GM19035 (cell line): ENCODE results near the gene LRMDA.
"Not testable (repeated sequence)": the region's sequence is repeated elsewhere in the genome, so short reads cannot be mapped to it uniquely, and the experiment has no call there.

Experiments used
- ATAC-seq: cut with Tn5 transposase; IDR thresholded peaks from one replicate; pipeline ENCODE4 v1.9.1; 2021; ENCODE audit not compliant: unreplicated experiment

The LRMDA gene

GRCh38 chr10:75605096-75605495, 173.7 kb downstream of the LRMDA start:
- no peak for ATAC-seq

GRCh38 chr10:75605795-75606194, 174.4 kb downstream of the LRMDA start:
- not testable (repeated sequence) for ATAC-seq

- ATAC-seq, result no peak
Observed at GRCh38 chr10:75606203-75606779, 174.9 kb downstream of the LRMDA start.

GRCh38 chr10:75607576-75607975, 176.2 kb downstream of the LRMDA start:
- no peak for ATAC-seq

- no peak for ATAC-seq
Observed at GRCh38 chr10:75610183-75610582, 178.8 kb downstream of the LRMDA start.

GRCh38 chr10:75611172-75611992, 180.0 kb downstream of the LRMDA start:
- ATAC-seq, result no peak

GRCh38 chr10:75611993-75612372, 180.6 kb downstream of the LRMDA start:
- ATAC-seq, result no peak

- no peak for ATAC-seq
Observed at GRCh38 chr10:75612904-75613684, 181.7 kb downstream of the LRMDA start.

GRCh38 chr10:75613685-75614504, 182.5 kb downstream of the LRMDA start:
- no peak for ATAC-seq

GRCh38 chr10:75616076-75616475, 184.7 kb downstream of the LRMDA start:
- no peak for ATAC-seq

- ATAC-seq, result no peak
Observed at GRCh38 chr10:75616874-75617478, 185.6 kb downstream of the LRMDA start.

GRCh38 chr10:75617485-75618155, 186.2 kb downstream of the LRMDA start:
- no peak for ATAC-seq

GRCh38 chr10:75619635-75620034, 188.2 kb downstream of the LRMDA start:
- ATAC-seq, result no peak

GRCh38 chr10:75620356-75620755, 188.9 kb downstream of the LRMDA start:
- no peak for ATAC-seq

- not testable (repeated sequence) for ATAC-seq
Observed at GRCh38 chr10:75621003-75621402, 189.6 kb downstream of the LRMDA start.

- no peak for ATAC-seq
Observed at GRCh38 chr10:75622503-75622902, 191.1 kb downstream of the LRMDA start.

GRCh38 chr10:75623310-75624093, 192.1 kb downstream of the LRMDA start:
- no peak for ATAC-seq

GRCh38 chr10:75624638-75625037, 193.2 kb downstream of the LRMDA start:
- no peak for ATAC-seq

GRCh38 chr10:75630746-75631145, 199.3 kb downstream of the LRMDA start:
- no peak for ATAC-seq
